BE2C (cell line): ENCODE data around the gene TRAM2.

Experiments
- DNase-seq: peaks from one replicate; pipeline ENCODE4 v3.0.0-alpha.2; 2020
- H3K27me3 ChIP-seq: fragments of 250-450 bp; sonication (Bioruptor Pico); 2 replicates; pipeline ENCODE4 v1.5.1; 2020; ENCODE audit warnings: mild to moderate bottlenecking
- H3K36me3 ChIP-seq: fragments of 250-450 bp; sonication (Bioruptor Pico); 2 replicates; pipeline ENCODE4 v1.5.1; 2020; ENCODE audit warnings: mild to moderate bottlenecking
- H3K4me1 ChIP-seq: fragments of 250-450 bp; sonication (Bioruptor Pico); 2 replicates; pipeline ENCODE4 v1.5.1; 2020
- H3K4me3 ChIP-seq: 2 replicates; pipeline ENCODE4 v1.5.1; 2011; ENCODE audit warnings: low read depth, low read length
- H3K9me3 ChIP-seq: fragments of 250-450 bp; sonication (Bioruptor Pico); 2 replicates; pipeline ENCODE4 v1.5.1; 2020
- CTCF ChIP-seq: IDR thresholded peaks from 2 replicates; pipeline ENCODE4 v1.5.1; 2012; ENCODE audit warnings: mild to moderate bottlenecking, low read depth, low read length

Gene TRAM2

GRCh38 chr6:52582446-52582845 lies 5.6 kb upstream of the TRAM2 start:
- H3K4me1 ChIP-seq, result peaks cover 7% of the 10 kb centered on the region
- TF ChIP-seq CTCF, result no peak

GRCh38 chr6:52580905-52581304 lies 4.0 kb upstream of the TRAM2 start:
- TF ChIP-seq CTCF, result no peak
- Histone ChIP-seq H3K4me1 (peaks cover 4% of the 10 kb centered on the region; the same call in 1 of the 2 replicates), H3K27me3 (no peaks in the 10 kb centered on the region), H3K36me3 (no peaks in the 10 kb centered on the region), H3K9me3 (no peaks in the 10 kb centered on the region), H3K4me3 (no peak overlapping the region)
- no peak for DNase-seq

More at GRCh38 chr6:52582446-52582845, 5.6 kb upstream of the TRAM2 start:
- Histone ChIP-seq H3K4me3 (no peak overlapping the region), H3K27me3 (no peaks in the 10 kb centered on the region), H3K9me3 (no peaks in the 10 kb centered on the region), H3K36me3 (no peaks in the 10 kb centered on the region)
- no peak for DNase-seq

GRCh38 chr6:52579006-52579660 lies 2.3 kb upstream of the TRAM2 start:
- no peak for DNase-seq
- H3K27me3 ChIP-seq, result no peaks in the 10 kb centered on the region
- TF ChIP-seq CTCF, result no peak
- peaks cover 11% of the 10 kb centered on the region for H3K4me1 ChIP-seq
- H3K4me3 ChIP-seq, result no peak overlapping the region
- H3K9me3 ChIP-seq, result no peaks in the 10 kb centered on the region
- H3K36me3 ChIP-seq, result no peaks in the 10 kb centered on the region

GRCh38 chr6:52577778-52578463 lies 1.1 kb upstream of the TRAM2 start:
- no peaks in the 10 kb centered on the region for H3K9me3 ChIP-seq
- H3K4me1 ChIP-seq, result peaks cover 11% of the 10 kb centered on the region
- TF ChIP-seq CTCF, result no peak
- H3K4me3 ChIP-seq, result peak overlapping the region; percentile 53
- no peak for DNase-seq
- H3K27me3 ChIP-seq, result no peaks in the 10 kb centered on the region
- H3K36me3 ChIP-seq, result no peaks in the 10 kb centered on the region

- H3K4me1 ChIP-seq, result peaks cover 17% of the 10 kb centered on the region
- DNase-seq, result peak; percentile 74
- TF ChIP-seq CTCF, result peak; percentile 68
These were observed 353 bp downstream of the TRAM2 start for GRCh38 chr6:52576392-52577021.

GRCh38 chr6:52576054-52576391 lies 837 bp downstream of the TRAM2 start:
- Histone ChIP-seq H3K36me3 (no peaks in the 10 kb centered on the region), H3K4me1 (peaks cover 20% of the 10 kb centered on the region), H3K9me3 (no peaks in the 10 kb centered on the region), H3K27me3 (no peaks in the 10 kb centered on the region), H3K4me3 (peak overlapping the region; percentile 49)
- DNase-seq, result no peak
- no peak for TF ChIP-seq CTCF

More at GRCh38 chr6:52576392-52577021, 353 bp downstream of the TRAM2 start:
- Histone ChIP-seq H3K36me3 (no peaks in the 10 kb centered on the region), H3K4me3 (peak overlapping the region; percentile 49), H3K9me3 (no peaks in the 10 kb centered on the region), H3K27me3 (no peaks in the 10 kb centered on the region)
